Subcutaneous adipose tissue (tissue), 4 donors: ENCODE data around the gene UBAC2. TPM values are rescaled to one million over a fixed set of nuclear protein-coding genes. Genes with fewer than 3 reads are reported as not detected.

Experiments
- CTCF ChIP-seq: fragments of 450-650 bp; IDR thresholded peaks from one replicate; pipeline ENCODE4 v1.5.1; 2016; ENCODE audit warnings: low read depth, mild to moderate bottlenecking, control low read depth, antibody characterized with exemption, moderate library complexity
- total RNA-seq, 4 donors: library from RNA; depleted of rRNA; stranded (reverse); fragments of >200 nt; gene quantifications; one replicate each; pipeline ENCODE4 v1.1.0, GENCODE V29; 2016

Gene UBAC2
- total RNA-seq, 4 donors from 2014 or later: 47.4 to 73.3 (median 65.8) TPM

GRCh38 chr13:99335603-99336002 is 134.9 kb downstream of the UBAC2 start:
- TF ChIP-seq CTCF: no peak

GRCh38 chr13:99339230-99339721 is 138.6 kb downstream of the UBAC2 start:
- no peak for TF ChIP-seq CTCF

GRCh38 chr13:99339736-99340397 is 139.2 kb downstream of the UBAC2 start:
- TF ChIP-seq CTCF: no peak

GRCh38 chr13:99340638-99341037 is 140.0 kb downstream of the UBAC2 start:
- no peak for TF ChIP-seq CTCF

GRCh38 chr13:99341969-99342722 is 141.5 kb downstream of the UBAC2 start:
- TF ChIP-seq CTCF: no peak

GRCh38 chr13:99342723-99343315 is 142.2 kb downstream of the UBAC2 start:
- TF ChIP-seq CTCF: no peak

GRCh38 chr13:99344610-99345208 is 144.1 kb downstream of the UBAC2 start:
- TF ChIP-seq CTCF: no peak
